Measurements from ENCODE around the gene CRYGA.
"Not testable (repeated sequence)": the region's sequence is repeated elsewhere in the genome, so short reads cannot be mapped to it uniquely, and the experiment has no call there.

The CRYGA gene

DNA sequence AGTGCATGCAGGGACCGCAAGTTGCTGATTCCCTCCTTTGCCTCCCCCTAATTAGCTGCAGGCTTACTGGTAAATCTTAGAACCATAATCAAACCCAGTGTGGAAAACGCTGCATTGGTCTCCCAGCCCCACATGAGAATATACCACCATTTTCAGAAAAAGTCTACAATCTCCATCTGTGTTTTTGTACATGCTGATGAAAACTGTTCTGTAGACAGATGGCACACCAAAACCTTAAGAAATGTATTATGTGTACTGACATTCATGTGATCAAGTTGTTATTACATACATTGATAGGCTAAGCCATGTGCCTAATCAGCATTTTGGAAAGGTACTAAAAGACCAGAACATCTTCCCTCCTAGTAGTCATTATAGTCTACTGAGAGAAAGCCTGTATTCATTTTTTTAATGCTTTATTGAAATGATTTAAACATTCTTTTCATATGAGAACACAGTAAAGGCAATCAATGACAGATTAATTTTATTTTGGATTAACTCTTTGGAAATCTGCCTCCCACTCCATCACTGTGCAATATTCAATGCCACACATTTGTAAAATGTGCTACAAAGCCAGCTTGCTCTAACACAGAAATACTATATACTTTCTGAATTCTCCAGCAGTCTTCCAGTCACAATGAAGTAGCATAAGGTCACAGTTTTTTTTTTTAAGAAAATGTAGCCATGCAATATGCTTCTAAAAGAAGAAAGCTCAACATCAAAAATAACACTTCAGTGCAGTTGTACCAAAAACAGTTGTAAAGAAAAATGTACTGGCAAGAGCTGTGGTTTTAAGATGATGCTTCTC, 1.8 kb upstream of the CRYGA start:
- no peak for DNase-seq (ENCODE audit: low read depth)

- DNase-seq (ENCODE audit: low read depth): no peak
These were observed 7.0 kb downstream of the CRYGA start for GRCh38 chr2:208156439-208156838.

DNA sequence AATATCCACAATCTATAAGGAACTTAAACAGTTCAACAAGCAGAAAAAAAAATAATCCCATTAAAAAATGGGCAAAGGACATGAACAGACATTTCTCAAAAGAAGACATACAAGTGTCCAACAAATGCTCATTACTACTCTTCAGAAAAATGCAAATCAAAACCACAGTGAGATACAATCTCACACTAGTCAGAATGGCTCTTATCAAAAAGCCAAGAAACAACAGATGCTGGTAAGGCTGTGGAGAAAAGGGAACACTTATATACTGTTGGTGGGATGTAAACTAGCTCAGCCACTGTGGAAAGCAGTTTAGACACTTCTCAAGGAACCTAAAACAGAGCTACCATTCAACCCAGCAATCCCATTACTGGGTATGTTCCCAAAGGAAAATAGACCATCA, 10.2 kb downstream of the CRYGA start:
- DNase-seq (ENCODE audit: low read depth): no peak

DNA sequence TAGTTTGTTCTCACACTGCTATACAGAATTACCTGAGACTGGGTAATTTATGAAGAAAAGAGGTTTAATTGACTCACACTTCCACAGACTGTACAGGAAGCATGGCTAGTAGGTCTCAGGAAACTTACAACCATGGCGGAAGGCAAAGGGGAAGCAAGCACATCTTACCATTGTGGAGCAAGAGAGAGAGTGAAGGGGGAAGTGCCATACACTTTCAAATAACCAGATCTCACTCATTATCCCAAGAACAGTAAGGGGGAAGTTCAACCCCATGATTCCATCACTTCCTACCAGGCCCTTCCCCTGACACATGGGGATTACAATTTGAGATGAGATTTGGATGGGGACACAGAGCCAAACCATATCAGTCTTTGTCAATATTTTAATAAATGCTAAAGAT, 12.4 kb downstream of the CRYGA start:
- DNase-seq (ENCODE audit: low read depth): no peak

- DNase-seq (ENCODE audit: low read depth): no peak
These were observed 13.3 kb downstream of the CRYGA start for GRCh38 chr2:208150094-208150493.

GRCh38 chr2:208148803-208149202, 14.6 kb downstream of the CRYGA start:
- no peak for DNase-seq (ENCODE audit: low read depth)

GRCh38 chr2:208147759-208148158, 15.6 kb downstream of the CRYGA start:
- no peak for DNase-seq (ENCODE audit: low read depth)

GRCh38 chr2:208147008-208147407, 16.4 kb downstream of the CRYGA start:
- no peak for DNase-seq (ENCODE audit: low read depth)

GRCh38 chr2:208146006-208146405, 17.4 kb downstream of the CRYGA start, which contains the start of gene CRYGB:
TSS of gene CRYGB (minus strand) at chr2:208146158. CDS start at chr2:208146120, 38 bp downstream.
- no peak for DNase-seq (ENCODE audit: low read depth)

DNA sequence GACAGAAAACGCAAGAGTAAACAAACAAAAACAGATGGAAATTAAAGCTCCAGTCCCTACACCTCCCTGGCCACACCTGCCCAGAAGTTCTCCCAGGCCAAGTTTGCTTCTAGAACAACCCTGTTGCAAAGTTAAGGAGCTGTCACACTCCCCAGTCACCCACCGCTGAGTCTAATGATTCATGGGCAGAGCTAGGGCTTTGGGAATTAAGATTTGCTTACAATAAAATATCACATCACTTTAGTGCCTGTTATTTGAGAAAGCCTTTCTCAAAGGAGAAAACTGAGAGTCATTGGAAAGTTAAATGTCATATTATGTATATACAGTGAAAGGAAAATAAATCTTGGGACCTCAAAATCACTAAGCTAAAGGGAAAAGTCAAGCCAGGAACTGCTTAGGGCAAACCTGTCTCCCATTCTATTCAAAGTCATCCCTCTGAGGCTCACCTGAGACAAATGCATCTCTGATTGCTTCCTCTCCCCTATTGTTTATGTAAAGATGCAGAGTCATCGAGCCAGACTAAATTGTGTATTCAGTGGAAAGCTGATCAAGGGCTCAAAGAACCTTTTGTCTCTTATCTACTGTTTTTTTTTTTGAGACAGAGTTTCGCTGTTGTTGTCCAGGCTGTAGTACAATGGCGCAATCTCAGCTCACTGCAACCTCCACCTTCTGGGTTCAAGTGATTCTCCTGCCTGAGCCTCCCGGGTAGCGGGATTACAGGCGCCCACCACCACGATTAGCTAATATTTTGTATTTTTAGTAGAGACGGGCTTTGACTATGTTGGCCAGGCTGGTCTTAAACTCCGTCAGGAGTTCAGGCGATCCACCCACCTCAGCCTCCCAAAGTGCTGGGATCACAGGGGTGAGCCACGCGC, 20.2 kb downstream of the CRYGA start:
- no peak for DNase-seq (ENCODE audit: low read depth)

DNA sequence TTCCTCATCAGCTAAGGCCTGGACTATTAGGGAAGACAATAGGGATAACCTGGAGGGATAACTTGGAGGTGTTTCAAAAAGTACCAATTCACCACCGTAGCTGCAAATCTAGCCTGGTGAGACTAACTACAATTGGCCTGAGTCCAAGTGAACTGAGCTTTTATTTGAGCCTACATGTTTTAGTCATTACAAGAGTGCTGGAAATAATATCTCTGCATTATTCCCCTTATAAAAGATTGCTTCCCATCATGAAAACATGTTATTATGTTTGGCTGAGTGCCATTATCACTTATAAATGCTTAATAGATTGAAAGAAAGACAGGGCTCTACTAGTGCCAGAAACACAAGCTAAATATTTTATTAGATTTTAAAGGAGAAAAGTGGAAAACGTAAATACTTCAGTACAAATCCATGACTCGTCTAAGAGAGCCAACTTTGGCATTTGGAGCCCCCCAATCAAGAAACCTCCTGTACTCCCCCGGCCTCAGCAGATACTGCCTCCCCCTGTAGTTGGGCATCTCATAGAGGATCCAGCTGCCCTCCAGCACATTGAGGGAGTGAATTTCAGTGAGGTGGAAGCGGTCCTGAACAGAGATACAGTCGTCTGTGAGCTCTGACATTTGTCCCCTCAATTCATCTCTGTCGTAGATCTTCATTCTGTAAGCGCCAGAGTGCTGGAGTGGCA, 21.0 kb downstream of the CRYGA start:
- DNase-seq (ENCODE audit: low read depth): no peak

DNA sequence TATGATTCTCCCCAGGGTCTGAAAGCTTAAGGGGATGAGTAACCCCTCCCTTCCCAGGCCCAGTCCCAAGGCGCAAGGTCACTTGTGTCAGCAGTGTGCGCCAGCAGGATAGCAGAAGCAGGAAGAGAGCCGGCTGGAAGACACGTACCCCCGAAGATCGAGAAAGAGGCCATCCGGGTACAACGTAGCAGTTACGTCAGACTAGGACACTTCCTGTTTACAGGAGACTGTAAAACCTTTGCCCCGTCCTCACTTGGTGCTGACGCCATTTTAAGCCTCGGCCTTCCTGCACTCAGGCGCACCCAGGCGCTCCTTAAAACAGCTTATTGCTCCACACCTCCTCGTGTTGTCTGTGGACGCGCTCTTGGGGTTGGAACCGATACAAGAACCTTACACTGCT, 23.9 kb downstream of the CRYGA start:
- DNase-seq (ENCODE audit: low read depth): no peak

DNA sequence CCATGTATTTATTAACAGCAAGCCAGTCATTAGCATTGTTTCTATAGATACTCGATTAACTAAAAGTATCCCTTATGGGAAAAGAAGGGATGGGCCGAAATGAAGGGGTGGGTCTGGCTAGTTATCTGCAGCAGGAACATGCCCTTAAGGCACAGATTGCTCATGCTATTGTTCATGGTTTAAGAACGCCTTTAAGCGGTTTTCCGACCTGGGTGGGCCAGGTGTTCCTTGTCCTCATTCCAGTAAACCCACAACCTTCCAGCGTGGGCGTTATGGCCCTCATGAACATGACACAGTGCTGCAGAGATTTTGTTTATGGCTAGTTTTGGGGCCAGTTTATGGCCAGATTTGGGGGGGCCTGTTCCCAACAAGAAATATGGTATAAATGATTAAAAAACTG, 25.1 kb downstream of the CRYGA start:
- not testable (repeated sequence) for DNase-seq (ENCODE audit: low read depth)

GRCh38 chr2:208136716-208137094, 26.7 kb downstream of the CRYGA start:
- DNase-seq (ENCODE audit: low read depth): no peak

GRCh38 chr2:208135794-208136715, 27.3 kb downstream of the CRYGA start:
- DNase-seq (ENCODE audit: low read depth): no peak

DNA sequence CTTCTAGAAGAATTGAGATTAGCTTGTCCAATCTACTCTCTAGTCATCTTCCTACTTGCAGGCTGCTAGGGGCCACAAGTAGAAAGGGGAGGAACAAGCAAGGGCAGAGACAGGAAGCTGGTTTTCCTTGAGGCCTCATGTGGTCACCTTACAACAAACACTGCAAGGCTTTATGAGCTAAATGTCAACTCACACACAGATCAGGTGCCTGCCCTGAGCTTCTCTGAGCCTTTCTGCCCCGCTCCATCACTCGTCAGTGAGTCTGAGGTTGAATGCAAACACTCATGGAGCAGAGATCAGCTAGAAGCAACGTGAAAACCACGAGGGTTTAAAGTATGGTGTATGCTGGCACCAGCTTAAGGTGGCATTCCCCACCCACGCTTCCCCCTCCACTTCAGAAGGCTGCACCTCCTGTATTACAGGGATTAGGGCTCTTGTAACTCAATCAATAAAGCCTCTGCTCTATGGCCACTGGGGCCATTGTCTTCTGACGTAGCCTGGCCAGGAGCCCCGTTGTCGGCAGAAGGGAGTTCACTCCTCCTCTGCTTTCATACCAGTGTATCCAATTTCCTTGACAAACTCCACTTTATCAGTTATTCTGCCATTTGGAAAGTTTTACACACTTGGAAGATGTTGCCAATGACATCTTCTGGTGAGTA, 28.3 kb downstream of the CRYGA start:
- DNase-seq (ENCODE audit: low read depth): no peak

GRCh38 chr2:208130712-208131110, 32.7 kb downstream of the CRYGA start:
- no peak for DNase-seq (ENCODE audit: low read depth)

GRCh38 chr2:208129744-208130711, 33.4 kb downstream of the CRYGA start, which contains the start of gene CRYGC:
TSS of gene CRYGC (minus strand) at chr2:208129828. CDS start at chr2:208129792, 36 bp downstream.
- no peak for DNase-seq (ENCODE audit: low read depth)

DNA sequence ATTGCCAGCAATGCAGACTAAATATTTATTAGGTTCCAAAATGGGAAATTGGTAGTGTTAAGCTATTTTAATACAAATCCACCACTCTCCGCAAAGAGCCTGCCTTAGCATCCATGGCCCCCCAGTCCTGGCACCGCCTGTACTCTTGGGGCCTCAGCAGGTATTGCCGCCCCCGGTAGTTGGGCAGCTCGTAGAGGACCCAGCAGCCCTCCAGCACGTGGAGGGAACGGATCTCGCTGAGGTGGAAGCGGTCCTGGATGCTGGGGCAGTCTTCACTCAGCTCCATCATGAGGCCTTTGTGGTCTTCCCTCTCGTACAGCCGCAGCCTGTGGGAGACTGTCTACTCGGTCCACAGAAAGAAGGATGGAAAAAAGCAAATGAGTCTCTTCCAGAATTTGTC, 35.3 kb downstream of the CRYGA start:
- no peak for DNase-seq (ENCODE audit: low read depth)

- DNase-seq (ENCODE audit: low read depth): no peak
These were observed 36.3 kb downstream of the CRYGA start for GRCh38 chr2:208127090-208127489.

All from stimulated activated CD8-positive, alpha-beta memory T cell treated with anti-CD3 and anti-CD28 coated beads, Interleukin-15, amount 100 ng/mL, for 24 hours (primary cell).